B cell (primary cell): ENCODE data around the gene KLK2. TPM values are rescaled to one million over a fixed set of nuclear protein-coding genes. Genes with fewer than 3 reads are reported as not detected.

Experiments used
- ATAC-seq: fragments of 200-7000 bp; cut with Tn5 transposase; one replicate; pipeline ENCODE4 v1.10.0; 2021; ENCODE audit warnings: low read depth, mild to moderate bottlenecking, moderate number of reproducible peaks, moderate library complexity
- CTCF ChIA-PET: fragments of 350-600 bp; sonication (Branson Sonifier 250); formaldehyde crosslinking; loops from one replicate; lab custom pipeline; 2021; ENCODE audit warnings: antibody characterized with exemption, inconsistent platforms; lab: Charles Lee
- POLR2A ChIA-PET: fragments of 350-600 bp; sonication (Branson Sonifier 250); formaldehyde crosslinking; loops from one replicate; lab custom pipeline; 2021; ENCODE audit warnings: antibody characterized with exemption; lab: Charles Lee
- DNase-seq: peaks from one replicate; pipeline ENCODE4 v3.0.0; 2013
- H2AFZ ChIP-seq: 2 replicates; pipeline ENCODE4 v1.6.1; 2012; ENCODE audit warnings: mild to moderate bottlenecking, low read depth, low read length; ENCODE audit not compliant: insufficient read depth, poor library complexity, severe bottlenecking
- H3K27ac ChIP-seq, 2 donors: 1 replicate in 1 of 2; 2 replicates in 1 of 2; pipeline ENCODE4 v1.5.1; 2012 to 2013; ENCODE audit warnings: low read length in 2 of 2, mild to moderate bottlenecking in 2 of 2, moderate library complexity in 1 of 2
- H3K27me3 ChIP-seq, 4 experiments: fragments of 200-600 bp in 1 of 4; sonication (generic) in 1 of 4; replicated peaks in 1 of 4; 1 replicate in 2 of 4; 2 replicates in 2 of 4; pipeline versions ENCODE4 v1.6.1 to v1.7.0; 2013 to 2016; ENCODE audit warnings: low read length in 3 of 4, mild to moderate bottlenecking in 2 of 4, mixed read lengths in 1 of 4, moderate library complexity in 1 of 4; ENCODE audit not compliant: insufficient read depth in 4 of 4, control insufficient read depth in 3 of 4; ENCODE audit errors: control extremely low read depth in 1 of 4
- H3K36me3 ChIP-seq, 2 experiments: replicated peaks in 1 of 2; 1 replicate in 1 of 2; 2 replicates in 1 of 2; pipeline versions ENCODE4 v1.6.1 to v1.7.1; 2013; ENCODE audit warnings: low read length in 1 of 2; ENCODE audit not compliant: insufficient read depth in 2 of 2, control insufficient read depth in 1 of 2; ENCODE audit errors: control extremely low read depth in 1 of 2, extremely low read depth in 1 of 2
- H3K4me1 ChIP-seq, 2 donors: fragments of 200-600 bp in 1 of 2; sonication (generic) in 1 of 2; 1 replicate in 1 of 2; 2 replicates in 1 of 2; pipeline versions ENCODE4 v1.5.1 to v1.6.1; 2013 to 2017; ENCODE audit warnings: low read length in 2 of 2; ENCODE audit not compliant: control insufficient read depth in 2 of 2, insufficient read depth in 2 of 2
- H3K4me2 ChIP-seq: replicated peaks from 2 replicates; pipeline ENCODE3; 2012; ENCODE audit warnings: mild to moderate bottlenecking, low read depth, low read length; ENCODE audit not compliant: poor library complexity, severe bottlenecking
- H3K4me3 ChIP-seq, 5 experiments: fragments of 200-600 bp in 1 of 5; sonication (generic) in 1 of 5; 1 replicate in 3 of 5; 2 replicates in 2 of 5; pipeline versions ENCODE4 v1.5.1 to v1.7.0; 2011 to 2016; ENCODE audit warnings: low read length in 4 of 5, mild to moderate bottlenecking in 4 of 5, low read depth in 2 of 5, control low read depth in 1 of 5, moderate library complexity in 1 of 5; ENCODE audit not compliant: insufficient read depth in 1 of 5; ENCODE audit errors: control extremely low read depth in 1 of 5, extremely low read depth in 1 of 5
- H3K79me2 ChIP-seq: fragments of 200-600 bp; sonication (generic); one replicate; pipeline ENCODE4 v1.6.0; 2016; ENCODE audit warnings: low read length; ENCODE audit not compliant: control insufficient read depth, insufficient read depth
- H3K9ac ChIP-seq: fragments of 200-600 bp; sonication (generic); 2 replicates; pipeline ENCODE4 v1.6.1; 2017; ENCODE audit warnings: mild to moderate bottlenecking, low read length, moderate library complexity
- H3K9me3 ChIP-seq, 3 donors: one replicate each; pipeline versions ENCODE4 v1.6.1 to v1.7.1; 2013; ENCODE audit warnings: low read length in 2 of 3; ENCODE audit not compliant: control insufficient read depth in 2 of 3, insufficient read depth in 1 of 3; ENCODE audit errors: control extremely low read depth in 1 of 3
- H4K20me1 ChIP-seq: 2 replicates; pipeline ENCODE4 v1.6.0; 2012; ENCODE audit warnings: mild to moderate bottlenecking, low read length; ENCODE audit not compliant: insufficient read depth, control insufficient read depth, poor library complexity, severe bottlenecking
- H3K27ac Mint-ChIP-seq: one replicate; pipeline ENCODE4 v1.8.0; 2021; ENCODE audit warnings: mixed read lengths
- H3K27me3 Mint-ChIP-seq: one replicate; pipeline ENCODE4 v1.8.0; 2021; ENCODE audit warnings: mixed read lengths
- H3K4me1 Mint-ChIP-seq: one replicate; pipeline ENCODE4 v1.8.0; 2021; ENCODE audit warnings: mixed read lengths
- H3K4me3 Mint-ChIP-seq: one replicate; pipeline ENCODE4 v1.8.0; 2021; ENCODE audit warnings: mixed read lengths
- H3K9me3 Mint-ChIP-seq: one replicate; pipeline ENCODE4 v1.8.0; 2022; ENCODE audit warnings: mixed read lengths; ENCODE audit not compliant: insufficient read depth
- CTCF ChIP-seq: fragments of 200-600 bp; IDR thresholded peaks from one replicate; pipeline ENCODE4 v1.8.0; 2022; ENCODE audit warnings: antibody characterized with exemption, mild to moderate bottlenecking
- EZH2 ChIP-seq: IDR thresholded peaks from 2 replicates; pipeline ENCODE4 v1.6.1; 2012; ENCODE audit warnings: borderline replicate concordance, low read depth, mild to moderate bottlenecking, moderate library complexity, low read length; ENCODE audit not compliant: insufficient read depth, poor library complexity, severe bottlenecking
- WGBS: methylation state at CpG from one replicate; pipeline ENCODE4 v1.1.5; 2013; ENCODE audit warnings: missing lambda C conversion rate; ENCODE audit not compliant: insufficient coverage; 5-methylcytosine and 5-hydroxymethylcytosine counted together
- intact Hi-C: fragments of 100-400 bp; cut with micrococcal nuclease; formaldehyde crosslinking; loops from one replicate; pipeline ENCODE4 v1.10.0; 2022
- polyA plus RNA-seq: library from polyadenylated mRNA; depleted of rRNA; stranded (reverse); fragments of >200 nt; gene quantifications from 2 replicates; pipeline ENCODE4 v1.2.3, GENCODE V29; 2012
- total RNA-seq, 2 donors: library from RNA; stranded (reverse); fragments of 120-200 nt in 1 of 2; gene quantifications; 1 replicate in 1 of 2; 2 replicates in 1 of 2; pipeline versions ENCODE4 v1.2.3 to v1.2.4, GENCODE V29; 2013 to 2022

KLK2 gene
- total and polyA plus RNA-seq, 2 donors (not counting 1 experiment from before 2014, with no cell fraction given) = 0.60 to 1.7 TPM

GRCh38 chr19:50844296-50844935, 28.8 kb upstream of the KLK2 start:
- peaks cover 10% of the 10 kb centered on the region for H3K9me3 Mint-ChIP-seq
- no peak for ATAC-seq
- H3K4me2 ChIP-seq = no peak overlapping the region
- intact Hi-C loops = no loop called here
- no peaks in the 10 kb centered on the region for H3K79me2 ChIP-seq
- no peak overlapping the region for H3K4me3 Mint-ChIP-seq
- H3K27me3 ChIP-seq = peaks cover 0 to 7% (median 2%) of the 10 kb centered on the region in 4 experiments
- no peak overlapping the region for H2AFZ ChIP-seq
- H3K27ac Mint-ChIP-seq = no peak overlapping the region
- H3K9me3 ChIP-seq = peaks cover 0 to 27% (median 10%) of the 10 kb centered on the region in 3 donors
- no peak for TF ChIP-seq CTCF
- no peak for TF ChIP-seq EZH2
- no peak for DNase-seq
- WGBS = 68% methylated on average over 6 of the region's 8 CpGs
- no peaks in the 10 kb centered on the region for H3K4me1 Mint-ChIP-seq
- H3K36me3 ChIP-seq = no peaks in the 10 kb centered on the region
- H3K4me3 ChIP-seq = no peak overlapping the region
- no peaks in the 10 kb centered on the region for H4K20me1 ChIP-seq
- H3K9ac ChIP-seq = no peak overlapping the region
- no peaks in the 10 kb centered on the region for H3K4me1 ChIP-seq
- CTCF ChIA-PET = interaction anchor here (1.8 kb wide), 1 partner anchor 78 kb away, joined by 8 read pairs; no protein-coding TSS in a partner anchor
- POLR2A ChIA-PET = no interaction called here
- H3K27me3 Mint-ChIP-seq = peaks cover 27% of the 10 kb centered on the region
- H3K27ac ChIP-seq = no peak overlapping the region

- Mint-ChIP-seq H3K27me3 (peaks cover 37% of the 10 kb centered on the region), H3K4me3 (no peak overlapping the region), H3K9me3 (no peaks in the 10 kb centered on the region), H3K4me1 (no peaks in the 10 kb centered on the region), H3K27ac (no peak overlapping the region)
- Histone ChIP-seq H4K20me1 (no peaks in the 10 kb centered on the region), H2AFZ (no peak overlapping the region), H3K27ac (no peak overlapping the region), H3K27me3 (peaks cover 0 to 19% (median 7%) of the 10 kb centered on the region in 4 experiments), H3K9ac (no peak overlapping the region), H3K4me2 (no peak overlapping the region), H3K4me3 (no peak overlapping the region), H3K79me2 (no peaks in the 10 kb centered on the region), H3K4me1 (no peaks in the 10 kb centered on the region), H3K36me3 (no peaks in the 10 kb centered on the region), H3K9me3 (no peaks in the 10 kb centered on the region)
- TF ChIP-seq EZH2 (no peak), CTCF (no peak)
- no peak for DNase-seq
- 64% methylated on average over 2 of the region's 3 CpGs for WGBS
- intact Hi-C loops = no loop called here
- ATAC-seq = no peak
- CTCF ChIA-PET = no interaction called here
- POLR2A ChIA-PET = no interaction called here
Measured at GRCh38 chr19:50850738-50851137, 22.5 kb upstream of the KLK2 start.
